Measurements from ENCODE around the gene MICB.

The MICB gene

GRCh38 chr6:31541658-31542521 is 43.9 kb downstream of the MICB start, which contains the start of gene DDX39B (continued):
- TF ChIP-seq ZNF148 (tag by site-specific recombination; IDR thresholded peaks at IDR 0.05; ENCODE audit: borderline replicate concordance) = no peak
- peak; percentile 76 for TF ChIP-seq ZBTB10 (tag by site-specific recombination; IDR thresholded peaks at IDR 0.05)
- peak; percentile 91 for TF ChIP-seq ZEB2 (tag by site-specific recombination; IDR thresholded peaks at IDR 0.05)
- peak; percentile 38; the same call in 1 of the 2 replicates for TF ChIP-seq PBX3 (CRISPR knock-in tag; IDR thresholded peaks at IDR 0.05)
- TF ChIP-seq ZNF184 (tag by site-specific recombination; IDR thresholded peaks at IDR 0.05) = no peak
- TF ChIP-seq KLF1 (tag by site-specific recombination; IDR thresholded peaks at IDR 0.05) = no peak
- TF ChIP-seq KLF9 (tag by site-specific recombination; IDR thresholded peaks at IDR 0.05; ENCODE audit: low read depth) = peak; percentile 24; the same call in 1 of the 2 replicates
- TF ChIP-seq ZNF777 (tag by site-specific recombination; IDR thresholded peaks at IDR 0.05; ENCODE audit: borderline replicate concordance) = no peak
- peak; percentile 97 for TF ChIP-seq ZNF701 (tag by site-specific recombination; IDR thresholded peaks at IDR 0.05)
- peak; percentile 63 for TF ChIP-seq FEZF1 (tag by site-specific recombination; IDR thresholded peaks at IDR 0.05)
- no peak for TF ChIP-seq BCL11B (tag by site-specific recombination; IDR thresholded peaks at IDR 0.05; ENCODE audit: low read depth)
- TF ChIP-seq ZBTB49 (tag by site-specific recombination; IDR thresholded peaks at IDR 0.05; ENCODE audit: low read depth) = no peak
- TF ChIP-seq TSHZ1 (tag by site-specific recombination; IDR thresholded peaks at IDR 0.05; ENCODE audit: borderline replicate concordance) = no peak
- TF ChIP-seq ZSCAN4 (tag by site-specific recombination; IDR thresholded peaks at IDR 0.05) = peak; percentile 44
- no peak for TF ChIP-seq ZNF302 (tag by site-specific recombination; IDR thresholded peaks at IDR 0.05; ENCODE audit: low read depth)
- TF ChIP-seq SETDB1 (IDR thresholded peaks at IDR 0.05; ENCODE audit: insufficient read length, low read length) = no peak
- 0 out of 2 replicates have a peak, but pooled peaks have one; percentile 63 for TF ChIP-seq ZNF561 (tag by site-specific recombination; IDR thresholded peaks at IDR 0.05; ENCODE audit: borderline replicate concordance)
- TF ChIP-seq ZNF366 (tag by site-specific recombination; conservative IDR thresholded peaks at IDR 0.05) = peak; percentile 78
- TF ChIP-seq ZNF121 (tag by site-specific recombination; IDR thresholded peaks at IDR 0.05) = no peak; the same call in 1 of the 2 replicates
- TF ChIP-seq IKZF3 (tag by site-specific recombination; IDR thresholded peaks at IDR 0.05) = no peak; the same call in 1 of the 2 replicates
- TF ChIP-seq ZNF112 (tag by site-specific recombination; IDR thresholded peaks at IDR 0.05) = no peak
- TF ChIP-seq ZNF202 (tag by site-specific recombination; IDR thresholded peaks at IDR 0.05; ENCODE audit: borderline replicate concordance) = no peak
- no peak for TF ChIP-seq ZNF510 (tag by site-specific recombination; IDR thresholded peaks at IDR 0.05; ENCODE audit: insufficient replicate concordance)
